Measurements from ENCODE around the gene SUPT5H.
"Not testable (repeated sequence)": the region's sequence is repeated elsewhere in the genome, so short reads cannot be mapped to it uniquely, and the experiment has no call there.

SUPT5H gene

DNA sequence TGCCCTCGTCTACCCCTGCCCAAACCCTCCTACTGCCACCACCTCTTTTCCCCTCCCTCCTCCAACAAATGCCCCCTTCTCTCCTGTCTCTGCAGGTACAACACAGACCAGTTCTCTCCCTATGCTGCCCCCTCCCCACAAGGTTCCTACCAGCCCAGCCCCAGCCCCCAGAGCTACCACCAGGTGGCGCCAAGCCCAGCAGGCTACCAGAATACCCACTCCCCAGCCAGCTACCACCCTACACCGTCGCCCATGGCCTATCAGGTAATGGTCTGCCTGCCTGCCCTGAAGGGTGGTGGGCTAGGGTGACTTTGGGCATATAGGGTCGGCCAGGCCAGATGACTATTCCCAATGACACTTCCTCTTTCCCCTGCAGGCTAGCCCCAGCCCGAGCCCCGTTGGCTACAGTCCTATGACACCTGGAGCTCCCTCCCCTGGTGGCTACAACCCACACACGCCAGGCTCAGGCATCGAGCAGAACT is 28.8 kb downstream of the SUPT5H start:
- Histone ChIP-seq H3K4me2 (ENCODE audit: low read length) (no peak overlapping the region), H3K27me3 (ENCODE audit: low read depth, low read length) (no peaks in the 10 kb centered on the region), H3K9ac (ENCODE audit: low read length) (no peak overlapping the region), H3K79me2 (ENCODE audit: low read length) (0 out of 2 replicates have a peak, but pooled peaks cover 5% of the 10 kb centered on the region), H3K4me3 (ENCODE audit: low read length) (no peak overlapping the region), H3K27ac (ENCODE audit: low read length) (no peak overlapping the region), H3K36me3 (replicated peaks; ENCODE audit: low read depth, low read length) (peaks cover 64% of the 10 kb centered on the region), H2AFZ (ENCODE audit: low read depth, low read length) (no peak overlapping the region), H4K20me1 (ENCODE audit: insufficient read depth, low read length) (no peaks in the 10 kb centered on the region), H3K9me3 (ENCODE audit: insufficient read depth, low read length) (no peaks in the 10 kb centered on the region), H3K4me1 (ENCODE audit: low read length) (peaks cover under 1% of the 10 kb centered on the region; the same call in 1 of the 2 replicates)
- TF ChIP-seq EZH2phosphoT487 (IDR thresholded peaks at IDR 0.05; ENCODE audit: low read depth): no peak
- TF ChIP-seq, protein P1, sequence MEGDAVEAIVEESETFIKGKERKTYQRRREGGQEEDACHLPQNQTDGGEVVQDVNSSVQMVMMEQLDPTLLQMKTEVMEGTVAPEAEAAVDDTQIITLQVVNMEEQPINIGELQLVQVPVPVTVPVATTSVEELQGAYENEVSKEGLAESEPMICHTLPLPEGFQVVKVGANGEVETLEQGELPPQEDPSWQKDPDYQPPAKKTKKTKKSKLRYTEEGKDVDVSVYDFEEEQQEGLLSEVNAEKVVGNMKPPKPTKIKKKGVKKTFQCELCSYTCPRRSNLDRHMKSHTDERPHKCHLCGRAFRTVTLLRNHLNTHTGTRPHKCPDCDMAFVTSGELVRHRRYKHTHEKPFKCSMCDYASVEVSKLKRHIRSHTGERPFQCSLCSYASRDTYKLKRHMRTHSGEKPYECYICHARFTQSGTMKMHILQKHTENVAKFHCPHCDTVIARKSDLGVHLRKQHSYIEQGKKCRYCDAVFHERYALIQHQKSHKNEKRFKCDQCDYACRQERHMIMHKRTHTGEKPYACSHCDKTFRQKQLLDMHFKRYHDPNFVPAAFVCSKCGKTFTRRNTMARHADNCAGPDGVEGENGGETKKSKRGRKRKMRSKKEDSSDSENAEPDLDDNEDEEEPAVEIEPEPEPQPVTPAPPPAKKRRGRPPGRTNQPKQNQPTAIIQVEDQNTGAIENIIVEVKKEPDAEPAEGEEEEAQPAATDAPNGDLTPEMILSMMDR (IDR thresholded peaks at IDR 0.05; ENCODE audit: low read depth, low read length): peak; percentile 88

DNA sequence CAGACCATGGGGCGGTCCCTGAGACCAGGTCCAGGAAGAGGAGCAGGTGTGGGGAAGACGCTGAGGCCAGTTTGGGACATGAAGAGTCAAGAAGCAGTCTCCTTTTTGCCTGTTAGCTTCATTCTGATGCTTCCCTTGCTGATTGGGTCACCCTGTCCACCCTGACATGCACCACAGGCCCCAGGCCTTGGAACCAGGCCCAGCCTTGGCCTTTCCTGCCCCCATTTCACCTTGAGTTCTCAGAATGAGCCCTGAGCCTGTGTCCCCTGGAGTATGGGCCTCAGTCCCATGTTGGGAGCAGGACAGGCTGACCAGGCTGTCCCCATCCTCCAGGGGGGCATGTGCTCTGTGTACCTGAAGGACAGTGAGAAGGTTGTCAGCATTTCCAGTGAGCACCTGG is 30.4 kb downstream of the SUPT5H start:
- Histone ChIP-seq H3K36me3 (replicated peaks; ENCODE audit: low read depth, low read length) (peaks cover 48% of the 10 kb centered on the region), H4K20me1 (ENCODE audit: insufficient read depth, low read length) (no peaks in the 10 kb centered on the region), H3K27me3 (ENCODE audit: low read depth, low read length) (no peaks in the 10 kb centered on the region), H3K9me3 (ENCODE audit: insufficient read depth, low read length) (no peaks in the 10 kb centered on the region), H3K79me2 (ENCODE audit: low read length) (peaks cover 6% of the 10 kb centered on the region), H3K4me3 (ENCODE audit: low read length) (no peak overlapping the region), H3K4me1 (ENCODE audit: low read length) (peaks cover 12% of the 10 kb centered on the region; the same call in 1 of the 2 replicates), H3K4me2 (ENCODE audit: low read length) (no peak overlapping the region), H2AFZ (ENCODE audit: low read depth, low read length) (no peak overlapping the region), H3K9ac (ENCODE audit: low read length) (no peak overlapping the region), H3K27ac (ENCODE audit: low read length) (no peak overlapping the region)
- TF ChIP-seq, protein P1 (IDR thresholded peaks at IDR 0.05; ENCODE audit: low read depth, low read length): no peak
- TF ChIP-seq EZH2phosphoT487 (IDR thresholded peaks at IDR 0.05; ENCODE audit: low read depth): no peak

DNA sequence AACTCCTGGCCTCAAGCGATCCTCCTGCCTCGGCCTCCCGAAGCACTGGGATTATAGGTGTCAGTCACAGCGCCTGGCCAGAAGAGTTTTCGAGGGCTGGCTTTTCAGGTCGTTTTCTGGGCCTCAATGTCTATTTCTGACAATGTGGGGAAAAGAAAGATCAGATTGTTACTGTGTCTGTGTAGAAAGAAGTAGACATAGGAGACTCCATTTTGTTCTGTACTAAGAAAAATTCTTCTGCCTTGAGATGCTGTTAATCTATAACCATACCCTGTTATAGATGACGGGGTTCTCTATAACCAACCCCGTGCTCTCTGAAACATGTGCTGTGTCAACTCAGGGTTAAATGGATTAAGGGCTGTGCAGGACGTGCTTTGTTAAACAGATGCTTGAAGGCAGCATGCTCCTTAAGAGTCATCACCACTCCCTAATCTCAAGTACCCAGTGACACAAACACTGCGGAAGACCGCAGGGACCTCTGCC is 34.0 kb downstream of the SUPT5H start:
- not testable (repeated sequence) for H4K20me1 ChIP-seq (ENCODE audit: insufficient read depth, low read length); H3K27me3 ChIP-seq (ENCODE audit: low read depth, low read length); H3K9me3 ChIP-seq (ENCODE audit: insufficient read depth, low read length)
- H3K4me3 ChIP-seq (ENCODE audit: low read length): peak overlapping the region; percentile 90
- H3K79me2 ChIP-seq (ENCODE audit: low read length): peaks cover 32% of the 10 kb centered on the region
- H3K36me3 ChIP-seq (replicated peaks; ENCODE audit: low read depth, low read length): peaks cover 36% of the 10 kb centered on the region
- H3K27ac ChIP-seq (ENCODE audit: low read length): peak overlapping the region; percentile 59
- peak overlapping the region; percentile 64 for H3K4me2 ChIP-seq (ENCODE audit: low read length)
- H2AFZ ChIP-seq (ENCODE audit: low read depth, low read length): peak overlapping the region; percentile 24; the same call in 1 of the 2 replicates
- peaks cover 20% of the 10 kb centered on the region for H3K4me1 ChIP-seq (ENCODE audit: low read length)
- peak overlapping the region; percentile 71; the same call in 1 of the 2 replicates for H3K9ac ChIP-seq (ENCODE audit: low read length)

DNA sequence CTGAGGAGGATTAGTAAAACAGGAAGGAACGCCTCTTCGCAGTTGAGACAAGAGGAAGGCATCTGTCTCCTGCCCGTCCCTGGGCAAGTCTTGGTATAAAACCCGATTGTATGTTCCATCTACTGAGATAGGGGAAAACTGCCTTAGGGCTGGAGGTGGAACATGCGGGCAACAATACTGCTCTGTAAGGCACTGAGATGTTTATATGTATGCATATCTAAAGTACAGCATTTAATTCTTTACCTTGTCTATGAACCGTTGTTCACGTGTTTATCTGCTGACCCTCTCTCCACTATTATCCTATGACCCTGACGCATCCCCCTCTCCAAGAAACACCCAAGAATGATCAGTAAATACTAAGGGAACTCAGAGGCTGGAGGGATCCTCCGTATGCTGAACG is 34.5 kb downstream of the SUPT5H start:
- Histone ChIP-seq H2AFZ (ENCODE audit: low read depth, low read length) (peak overlapping the region; percentile 24), H3K4me3 (ENCODE audit: low read length) (peak overlapping the region; percentile 90)
- TF ChIP-seq, protein P1 (IDR thresholded peaks at IDR 0.05; ENCODE audit: low read depth, low read length): no peak
- no peak for TF ChIP-seq EZH2phosphoT487 (IDR thresholded peaks at IDR 0.05; ENCODE audit: low read depth)

More for the DNA sequence above, 34.5 kb downstream of the SUPT5H start:
- H3K27me3 ChIP-seq (ENCODE audit: low read depth, low read length): no peaks in the 10 kb centered on the region
- peak overlapping the region; percentile 59 for H3K27ac ChIP-seq (ENCODE audit: low read length)
- peaks cover 32% of the 10 kb centered on the region for H3K79me2 ChIP-seq (ENCODE audit: low read length)
- peak overlapping the region; percentile 71 for H3K9ac ChIP-seq (ENCODE audit: low read length)
- no peaks in the 10 kb centered on the region for H4K20me1 ChIP-seq (ENCODE audit: insufficient read depth, low read length)
- H3K4me2 ChIP-seq (ENCODE audit: low read length): peak overlapping the region; percentile 64
- H3K36me3 ChIP-seq (replicated peaks; ENCODE audit: low read depth, low read length): peaks cover 32% of the 10 kb centered on the region
- peaks cover 20% of the 10 kb centered on the region for H3K4me1 ChIP-seq (ENCODE audit: low read length)
- H3K9me3 ChIP-seq (ENCODE audit: insufficient read depth, low read length): no peaks in the 10 kb centered on the region
